ENCODE results near the gene SEMA4G. TPM values are rescaled to one million over a fixed set of nuclear protein-coding genes. Genes with fewer than 3 reads are reported as not detected.
A peak's percentile ranks its signal among the peaks of the same experiment; 100 is the strongest.

The SEMA4G gene
- total RNA-seq, 1 experiment from 2014 or later: 29.4 TPM

DNA sequence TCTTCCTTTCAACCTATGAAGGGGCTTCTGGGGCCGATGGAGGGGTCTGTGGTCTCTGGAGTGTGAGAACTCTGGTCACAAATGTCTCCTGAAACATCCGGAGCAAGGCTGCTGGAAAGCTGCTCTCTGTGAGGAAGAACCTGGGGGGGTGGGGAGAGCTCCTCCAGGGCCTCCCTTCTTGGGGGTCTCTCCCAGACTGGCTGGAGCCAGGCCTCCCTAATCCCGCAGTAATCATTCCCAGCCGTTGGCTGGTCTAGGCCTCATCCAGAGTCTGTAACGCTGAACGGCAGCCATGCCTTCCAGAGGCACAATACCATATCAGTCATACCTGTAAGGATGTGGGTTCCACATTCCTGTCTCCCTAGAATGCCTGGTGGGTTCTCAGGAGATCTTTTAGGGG lies 25.9 kb downstream of the SEMA4G start (continued):
- TF ChIP-seq, protein P1, sequence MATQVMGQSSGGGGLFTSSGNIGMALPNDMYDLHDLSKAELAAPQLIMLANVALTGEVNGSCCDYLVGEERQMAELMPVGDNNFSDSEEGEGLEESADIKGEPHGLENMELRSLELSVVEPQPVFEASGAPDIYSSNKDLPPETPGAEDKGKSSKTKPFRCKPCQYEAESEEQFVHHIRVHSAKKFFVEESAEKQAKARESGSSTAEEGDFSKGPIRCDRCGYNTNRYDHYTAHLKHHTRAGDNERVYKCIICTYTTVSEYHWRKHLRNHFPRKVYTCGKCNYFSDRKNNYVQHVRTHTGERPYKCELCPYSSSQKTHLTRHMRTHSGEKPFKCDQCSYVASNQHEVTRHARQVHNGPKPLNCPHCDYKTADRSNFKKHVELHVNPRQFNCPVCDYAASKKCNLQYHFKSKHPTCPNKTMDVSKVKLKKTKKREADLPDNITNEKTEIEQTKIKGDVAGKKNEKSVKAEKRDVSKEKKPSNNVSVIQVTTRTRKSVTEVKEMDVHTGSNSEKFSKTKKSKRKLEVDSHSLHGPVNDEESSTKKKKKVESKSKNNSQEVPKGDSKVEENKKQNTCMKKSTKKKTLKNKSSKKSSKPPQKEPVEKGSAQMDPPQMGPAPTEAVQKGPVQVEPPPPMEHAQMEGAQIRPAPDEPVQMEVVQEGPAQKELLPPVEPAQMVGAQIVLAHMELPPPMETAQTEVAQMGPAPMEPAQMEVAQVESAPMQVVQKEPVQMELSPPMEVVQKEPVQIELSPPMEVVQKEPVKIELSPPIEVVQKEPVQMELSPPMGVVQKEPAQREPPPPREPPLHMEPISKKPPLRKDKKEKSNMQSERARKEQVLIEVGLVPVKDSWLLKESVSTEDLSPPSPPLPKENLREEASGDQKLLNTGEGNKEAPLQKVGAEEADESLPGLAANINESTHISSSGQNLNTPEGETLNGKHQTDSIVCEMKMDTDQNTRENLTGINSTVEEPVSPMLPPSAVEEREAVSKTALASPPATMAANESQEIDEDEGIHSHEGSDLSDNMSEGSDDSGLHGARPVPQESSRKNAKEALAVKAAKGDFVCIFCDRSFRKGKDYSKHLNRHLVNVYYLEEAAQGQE (IDR thresholded peaks at IDR 0.05; ENCODE audit: low read depth): no peak
- TF ChIP-seq YY1 (IDR thresholded peaks at IDR 0.05; ENCODE audit: extremely low read depth, insufficient replicate concordance, low read depth, low read length) (no peak), CEBPB (IDR thresholded peaks at IDR 0.05; ENCODE audit: low read depth) (no peak), EZH2 (IDR thresholded peaks at IDR 0.05) (no peak)

DNA sequence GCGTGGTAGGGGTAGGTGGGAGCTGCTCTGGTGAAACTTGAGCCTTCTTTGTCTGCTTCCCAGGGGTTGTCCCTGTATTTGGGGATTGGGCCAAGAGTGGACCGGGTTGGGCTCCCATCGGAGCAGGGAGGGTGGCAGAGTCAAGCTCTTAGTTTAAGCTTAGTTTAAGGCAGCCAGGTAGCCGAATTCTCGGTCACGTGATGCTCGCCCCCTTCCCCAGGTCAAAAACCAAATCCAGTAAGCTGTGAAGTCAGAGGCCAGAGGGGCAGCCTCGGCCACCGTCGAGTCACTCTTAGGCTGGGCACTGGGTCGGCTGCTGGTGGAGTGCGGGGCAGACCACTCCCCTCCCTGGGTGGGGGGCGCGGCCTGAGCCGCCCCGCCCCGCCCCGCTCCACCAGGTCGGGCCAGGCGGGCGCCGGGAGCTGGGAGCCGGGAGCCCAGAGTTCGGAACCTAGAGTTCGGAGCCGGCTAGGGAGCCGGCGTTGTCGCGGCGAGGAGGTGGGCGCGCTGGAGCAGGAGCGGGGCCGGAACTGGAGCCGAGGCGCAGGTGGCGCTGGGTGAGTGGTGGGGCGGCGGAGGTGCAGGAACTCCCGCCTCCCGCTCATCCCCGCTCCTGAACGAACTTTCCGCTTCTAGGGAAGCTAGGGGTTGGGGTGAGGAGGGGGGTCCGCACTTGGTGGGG lies 27.5 kb downstream of the SEMA4G start:
- no TSS peak for BruUV-seq (replicated peaks)
- Histone ChIP-seq H3K4me2 (ENCODE audit: low read length) (peak overlapping the region; percentile 98), H4K20me1 (ENCODE audit: insufficient read depth) (no peaks in the 10 kb centered on the region), H3K9me3 (ENCODE audit: control insufficient read depth in 1 of 2, insufficient read depth in 1 of 2, low read depth in 1 of 2, low read length in 2 of 2) (no peaks in the 10 kb centered on the region), H3K27me3 (ENCODE audit: insufficient read depth, low read length) (no peaks in the 10 kb centered on the region), H3K79me2 (ENCODE audit: insufficient read depth, low read length) (peaks cover 31% of the 10 kb centered on the region), H2AFZ (ENCODE audit: low read depth, low read length, poor library complexity, severe bottlenecking) (no peak overlapping the region), H3K4me1 (ENCODE audit: control insufficient read depth in 1 of 2, insufficient read depth in 2 of 2, low read length in 2 of 2) (peaks cover 21 to 62% of the 10 kb centered on the region in 2 experiments), H3K27ac (ENCODE audit: low read depth, low read length) (peak overlapping the region; percentile 87), H3K4me3 (replicated peaks in 1 of 2; ENCODE audit: low read depth in 1 of 2, low read length in 2 of 2) (peak overlapping the region; percentile 88 to 92), H3K9me2 (ENCODE audit: insufficient read depth) (no peaks in the 10 kb centered on the region), H3K9ac (ENCODE audit: low read length) (peak overlapping the region; percentile 94), H3K36me3 (ENCODE audit: control insufficient read depth in 1 of 2, insufficient read depth in 2 of 2, low read length in 2 of 2) (peaks cover 5 to 22% of the 10 kb centered on the region in 2 experiments; a peak in 3 of 4 replicates)
- ChIA-PET CTCF (interaction anchor here (1.0 to 8.3 kb wide), 13 partner anchors 10 to 843 kb away, joined by 3 to 118 read pairs (median 6); partner anchors contain the start of genes MRPL43, PDZD7, SFXN3 and TWNK), RAD21 (ENCODE audit: low non-redundant PET in 1 of 2, low total read pairs in 2 of 2, uncharacterized antibody in 2 of 2, unreplicated experiment in 2 of 2) (interaction anchor here (1.3 to 2.4 kb wide), 3 partner anchors 15 to 17 kb away, joined by 4 to 10 read pairs (median 5); no protein-coding TSS in a partner anchor), POLR2A (interaction anchor here (0.6 to 1.4 kb wide), 8 partner anchors 8 to 34 kb away, joined by 3 to 6 read pairs (median 3); partner anchors contain the start of genes PDZD7 and SFXN3)
- TF ChIP-seq POLR2AphosphoS5 (IDR thresholded peaks at IDR 0.05; ENCODE audit: low read depth, low read length) (peak; percentile 24; the same call in 1 of the 2 replicates), POLR2A (IDR thresholded peaks at IDR 0.05; ENCODE audit: borderline replicate concordance, extremely low read depth, insufficient read depth, insufficient read length) (peak; percentile 25), CEBPB (IDR thresholded peaks at IDR 0.05; ENCODE audit: low read depth) (no peak)
- intact Hi-C loops (cut with micrococcal nuclease): no loop called here
- ATAC-seq (peak; percentile 46), DNase-seq (ENCODE audit: low read depth, low spot score) (no peak)

All from HCT116 (cell line).